ENCODE data around the gene TSPEAR.

DNA sequence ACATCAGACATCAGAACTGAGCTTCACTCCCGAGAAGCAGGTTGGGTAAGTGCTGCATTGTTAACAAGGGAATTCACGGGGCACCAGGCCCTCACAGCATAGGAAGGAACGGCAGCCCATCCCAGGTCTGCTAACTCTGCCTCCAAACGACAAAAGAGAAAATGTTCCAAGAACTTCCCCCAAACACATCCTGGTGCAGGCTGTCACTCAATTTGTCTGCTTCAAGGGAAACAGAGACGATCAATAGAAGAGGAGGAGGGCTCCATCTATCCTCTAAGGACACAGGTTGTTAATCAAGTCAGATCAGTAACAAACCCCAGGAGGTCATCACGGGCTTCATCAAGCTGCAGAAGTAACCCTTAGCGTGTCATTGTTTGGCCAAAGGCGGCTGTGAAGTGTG is 3.5 kb upstream of the TSPEAR start:
- TF ChIP-seq, protein P1, sequence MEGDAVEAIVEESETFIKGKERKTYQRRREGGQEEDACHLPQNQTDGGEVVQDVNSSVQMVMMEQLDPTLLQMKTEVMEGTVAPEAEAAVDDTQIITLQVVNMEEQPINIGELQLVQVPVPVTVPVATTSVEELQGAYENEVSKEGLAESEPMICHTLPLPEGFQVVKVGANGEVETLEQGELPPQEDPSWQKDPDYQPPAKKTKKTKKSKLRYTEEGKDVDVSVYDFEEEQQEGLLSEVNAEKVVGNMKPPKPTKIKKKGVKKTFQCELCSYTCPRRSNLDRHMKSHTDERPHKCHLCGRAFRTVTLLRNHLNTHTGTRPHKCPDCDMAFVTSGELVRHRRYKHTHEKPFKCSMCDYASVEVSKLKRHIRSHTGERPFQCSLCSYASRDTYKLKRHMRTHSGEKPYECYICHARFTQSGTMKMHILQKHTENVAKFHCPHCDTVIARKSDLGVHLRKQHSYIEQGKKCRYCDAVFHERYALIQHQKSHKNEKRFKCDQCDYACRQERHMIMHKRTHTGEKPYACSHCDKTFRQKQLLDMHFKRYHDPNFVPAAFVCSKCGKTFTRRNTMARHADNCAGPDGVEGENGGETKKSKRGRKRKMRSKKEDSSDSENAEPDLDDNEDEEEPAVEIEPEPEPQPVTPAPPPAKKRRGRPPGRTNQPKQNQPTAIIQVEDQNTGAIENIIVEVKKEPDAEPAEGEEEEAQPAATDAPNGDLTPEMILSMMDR (IDR thresholded peaks at IDR 0.05): no peak
- TF ChIP-seq POLR2A (IDR thresholded peaks at IDR 0.05): no peak

Data from right lobe of liver (tissue), 4 donors.